ENCODE measurements around the gene DPH2. TPM values are rescaled to one million over a fixed set of nuclear protein-coding genes. Genes with fewer than 3 reads are reported as not detected.
A peak's percentile ranks its signal among the peaks of the same experiment; 100 is the strongest.

The DPH2 gene
- polyA plus RNA-seq, 1 donor from 2014 or later = 26.0 TPM

- Histone ChIP-seq H3K4me2 (ENCODE audit: low read length) (peak overlapping the region; percentile 97), H3K27me3 (ENCODE audit: insufficient read depth, low read depth, low read length) (no peaks in the 10 kb centered on the region), H3K4me3 (ENCODE audit: low read length) (peak overlapping the region; percentile 78), H3K9ac (ENCODE audit: low read length) (peak overlapping the region; percentile 89), H2AFZ (ENCODE audit: low read depth, low read length) (peak overlapping the region; percentile 81), H3K9me3 (ENCODE audit: low read length) (no peaks in the 10 kb centered on the region), H3K36me3 (ENCODE audit: insufficient read depth, low read length) (no peaks in the 10 kb centered on the region), H3K9me2 (ENCODE audit: insufficient read depth, low read length) (no peaks in the 10 kb centered on the region), H3K79me2 (replicated peaks; ENCODE audit: insufficient read depth, low read length) (peaks cover 37% of the 10 kb centered on the region), H3F3A (ENCODE audit: insufficient read depth, low read length, poor library complexity, severe bottlenecking) (no peaks in the 10 kb centered on the region), H3K27ac (ENCODE audit: low read length) (peak overlapping the region; percentile 74), H4K20me1 (ENCODE audit: insufficient read depth) (no peaks in the 10 kb centered on the region)
- TF ChIP-seq MXI1 (conservative IDR thresholded peaks at IDR 0.05; ENCODE audit: poor library complexity, severe bottlenecking) (no peak), EZH2 (IDR thresholded peaks at IDR 0.05; ENCODE audit: borderline replicate concordance, insufficient read depth, low read length, poor library complexity, severe bottlenecking) (no peak), REST (IDR thresholded peaks at IDR 0.05; ENCODE audit: borderline replicate concordance) (peak; percentile 10), TAF1 (IDR thresholded peaks at IDR 0.05; ENCODE audit: low read depth) (no peak)
Observed at GRCh38 chr1:43947061-43947873, 22.5 kb upstream of the DPH2 start.

GRCh38 chr1:43947874-43948437 is 21.9 kb upstream of the DPH2 start:
- Histone ChIP-seq H4K20me1 (ENCODE audit: insufficient read depth) (no peaks in the 10 kb centered on the region), H3K36me3 (ENCODE audit: insufficient read depth, low read length) (no peaks in the 10 kb centered on the region), H3K4me2 (ENCODE audit: low read length) (peak overlapping the region; percentile 97), H3K27me3 (ENCODE audit: insufficient read depth, low read depth, low read length) (no peaks in the 10 kb centered on the region), H3K9me2 (ENCODE audit: insufficient read depth, low read length) (no peaks in the 10 kb centered on the region), H3K9me3 (ENCODE audit: low read length) (no peaks in the 10 kb centered on the region), H3K79me2 (replicated peaks; ENCODE audit: insufficient read depth, low read length) (peaks cover 37% of the 10 kb centered on the region), H3F3A (ENCODE audit: insufficient read depth, low read length, poor library complexity, severe bottlenecking) (no peaks in the 10 kb centered on the region), H2AFZ (ENCODE audit: low read depth, low read length) (no peak overlapping the region), H3K9ac (ENCODE audit: low read length) (peak overlapping the region; percentile 89), H3K27ac (ENCODE audit: low read length) (no peak overlapping the region), H3K4me3 (ENCODE audit: low read length) (peak overlapping the region; percentile 78)
- TF ChIP-seq RAD21 (conservative IDR thresholded peaks at IDR 0.05) (no peak), EP300 (conservative IDR thresholded peaks at IDR 0.05; ENCODE audit: poor library complexity, severe bottlenecking) (no peak), CTCF (IDR thresholded peaks at IDR 0.05; ENCODE audit: poor library complexity, severe bottlenecking) (no peak), MXI1 (conservative IDR thresholded peaks at IDR 0.05; ENCODE audit: poor library complexity, severe bottlenecking) (no peak), SMC3 (conservative IDR thresholded peaks at IDR 0.05; ENCODE audit: poor library complexity) (no peak), EZH2 (IDR thresholded peaks at IDR 0.05; ENCODE audit: borderline replicate concordance, insufficient read depth, low read length, poor library complexity, severe bottlenecking) (no peak), REST (IDR thresholded peaks at IDR 0.05; ENCODE audit: borderline replicate concordance) (no peak)
